Vagina (tissue), 2 donors: ENCODE measurements around the gene ADAMTS12.

Source experiments
- POLR2A ChIP-seq, 2 donors: fragments of 450-650 bp; IDR thresholded peaks; one replicate each; pipeline ENCODE4 v1.6.1; 2017; ENCODE audit warnings: antibody characterized with exemption in 2 of 2, mild to moderate bottlenecking in 2 of 2, moderate library complexity in 2 of 2
- TF ChIP-seq, protein P1 (sequence below), 3 experiments: fragments of 450-650 bp in 2 of 3; fragments of 200-600 bp in 1 of 3; sonication (generic) in 1 of 3; IDR thresholded peaks; one replicate each; pipeline ENCODE4 v1.5.1; 2017 to 2019; ENCODE audit warnings: antibody characterized with exemption in 3 of 3, mild to moderate bottlenecking in 2 of 3, moderate library complexity in 2 of 3

DNA sequence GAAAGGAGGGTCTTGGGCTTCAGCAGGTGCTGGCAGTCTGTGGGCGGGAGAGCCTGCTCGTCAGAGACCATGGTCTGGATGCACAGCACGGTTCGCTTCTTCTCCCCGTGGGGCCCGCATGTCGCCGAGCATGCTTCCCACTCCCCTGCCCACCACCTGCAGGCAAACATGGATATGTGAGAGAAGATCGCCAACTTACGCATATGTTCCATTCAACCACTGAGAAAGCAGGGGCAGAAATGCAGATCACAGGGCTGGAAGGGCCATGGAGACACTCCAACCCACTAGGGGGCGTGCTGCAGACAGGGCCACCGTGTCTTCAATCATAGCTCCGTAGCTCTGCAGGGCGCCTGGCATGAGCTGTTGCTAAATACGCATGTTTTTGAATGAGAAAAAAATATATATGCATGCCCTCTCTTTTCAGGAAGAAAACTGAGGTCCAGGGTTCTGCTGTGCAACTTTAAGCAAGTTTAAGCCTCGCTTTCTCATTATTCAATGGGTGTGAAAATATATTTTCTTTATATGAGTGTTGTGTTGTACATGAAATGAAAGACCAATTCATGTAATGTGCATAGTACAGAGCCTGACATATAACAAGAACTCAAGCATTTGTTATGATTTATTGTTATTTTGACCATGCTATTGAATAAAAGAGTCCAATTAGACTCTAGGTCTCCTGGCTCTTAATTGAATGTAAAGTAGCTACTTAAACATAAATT, 303.0 kb downstream of the ADAMTS12 start:
- no peak for TF ChIP-seq POLR2A (IDR thresholded peaks at IDR 0.05)
- TF ChIP-seq, protein P1, sequence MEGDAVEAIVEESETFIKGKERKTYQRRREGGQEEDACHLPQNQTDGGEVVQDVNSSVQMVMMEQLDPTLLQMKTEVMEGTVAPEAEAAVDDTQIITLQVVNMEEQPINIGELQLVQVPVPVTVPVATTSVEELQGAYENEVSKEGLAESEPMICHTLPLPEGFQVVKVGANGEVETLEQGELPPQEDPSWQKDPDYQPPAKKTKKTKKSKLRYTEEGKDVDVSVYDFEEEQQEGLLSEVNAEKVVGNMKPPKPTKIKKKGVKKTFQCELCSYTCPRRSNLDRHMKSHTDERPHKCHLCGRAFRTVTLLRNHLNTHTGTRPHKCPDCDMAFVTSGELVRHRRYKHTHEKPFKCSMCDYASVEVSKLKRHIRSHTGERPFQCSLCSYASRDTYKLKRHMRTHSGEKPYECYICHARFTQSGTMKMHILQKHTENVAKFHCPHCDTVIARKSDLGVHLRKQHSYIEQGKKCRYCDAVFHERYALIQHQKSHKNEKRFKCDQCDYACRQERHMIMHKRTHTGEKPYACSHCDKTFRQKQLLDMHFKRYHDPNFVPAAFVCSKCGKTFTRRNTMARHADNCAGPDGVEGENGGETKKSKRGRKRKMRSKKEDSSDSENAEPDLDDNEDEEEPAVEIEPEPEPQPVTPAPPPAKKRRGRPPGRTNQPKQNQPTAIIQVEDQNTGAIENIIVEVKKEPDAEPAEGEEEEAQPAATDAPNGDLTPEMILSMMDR (IDR thresholded peaks at IDR 0.05) = no peak
